ENCODE data around the gene MBOAT7. TPM values are rescaled to one million over a fixed set of nuclear protein-coding genes. Genes with fewer than 3 reads are reported as not detected.

MBOAT7 gene
- total and polyA plus RNA-seq, 2 of the 8 experiments (the other 6 are each of a cell fraction or from before 2014, with no cell fraction given): 85.5 to 90.9 TPM

- peaks cover 6 to 12% (median 10%) of the 10 kb centered on the region in 4 experiments for H3K4me1 ChIP-seq (replicated peaks in 1 of 4; ENCODE audit: control insufficient read depth in 3 of 4, insufficient read depth in 4 of 4, low read length in 3 of 4)
- peaks cover 44 to 46% of the 10 kb centered on the region in 2 experiments for H4K20me1 ChIP-seq (replicated peaks in 1 of 2; ENCODE audit: control insufficient read depth in 1 of 2, insufficient read depth in 2 of 2, low read length in 2 of 2)
- peaks cover 4% of the 10 kb centered on the region; the same call in 1 of the 2 replicates for H3K23me2 ChIP-seq (ENCODE audit: low read depth, low read length)
- peak overlapping the region in 1 of 2 experiments; percentile 15; a peak in 2 of 4 replicates for H3K4me2 ChIP-seq (ENCODE audit: insufficient read depth in 1 of 2, low read depth in 2 of 2, low read length in 2 of 2)
- no peak overlapping the region for H2AFZ ChIP-seq (ENCODE audit: low read length)
- H3K79me2 ChIP-seq (ENCODE audit: control insufficient read depth in 1 of 2, insufficient read depth in 2 of 2, low read length in 2 of 2): peaks cover 11 to 38% of the 10 kb centered on the region in 2 experiments
- H3K36me3 ChIP-seq (ENCODE audit: control insufficient read depth in 2 of 4, insufficient read depth in 4 of 4, low read length in 3 of 4): peaks cover 37 to 52% (median 48%) of the 10 kb centered on the region in 4 experiments
- no peak overlapping the region for H2AK5ac ChIP-seq (ENCODE audit: low read depth, low read length)
- H4K5ac ChIP-seq (ENCODE audit: insufficient read length, low read depth, low read length): no peak overlapping the region
- no peak overlapping the region for H3K56ac ChIP-seq (replicated peaks; ENCODE audit: insufficient read length, low read depth, low read length)
- H3K14ac ChIP-seq (ENCODE audit: insufficient read length): no peak overlapping the region
- POLR2A ChIA-PET (ENCODE audit: partially characterized antibody): interaction anchor here (0.6 to 23.4 kb wide), 24 partner anchors 9 to 228 kb away, joined by 3 to 909 read pairs (median 6); partner anchors contain the start of genes CNOT3, LILRB2, LILRB3 and LILRB5
- no peak overlapping the region for H3K18ac ChIP-seq (ENCODE audit: extremely low read depth, low read length)
- no peak overlapping the region for H3K4ac ChIP-seq (replicated peaks; ENCODE audit: insufficient read length, low read depth, low read length)
- peak overlapping the region; percentile 39; the same call in 1 of the 2 replicates for H3K27ac ChIP-seq (ENCODE audit: low read depth, low read length)
- H2BK120ac ChIP-seq (replicated peaks; ENCODE audit: low read depth, low read length): no peak overlapping the region
- no peak for FAIRE-seq
- H2BK15ac ChIP-seq (ENCODE audit: low read length): no peak overlapping the region
- no peak overlapping the region for H2BK12ac ChIP-seq (ENCODE audit: low read depth, low read length)
- no peak overlapping the region for H2BK20ac ChIP-seq (ENCODE audit: low read length)
- H3K23ac ChIP-seq (ENCODE audit: insufficient read length): no peak overlapping the region
- no peak overlapping the region for H3K4me3 ChIP-seq (ENCODE audit: extremely low read depth in 1 of 4, insufficient read depth in 2 of 4, low read depth in 3 of 4, low read length in 4 of 4)
- CTCF ChIA-PET (ENCODE audit: partially characterized antibody): interaction anchor here (1.0 to 1.6 kb wide), 6 partner anchors 19 to 59 kb away, joined by 3 to 6 read pairs (median 4); no protein-coding TSS in a partner anchor
- H4K8ac ChIP-seq (ENCODE audit: extremely low read depth, insufficient read depth, low read length): no peak overlapping the region
- DNase-seq (ENCODE audit: low read depth in 1 of 2, low spot score in 2 of 2): peak in 1 of 2 experiments; percentile 64
- H3K9me3 ChIP-seq (ENCODE audit: insufficient read depth in 2 of 2, low read depth in 1 of 2, low read length in 1 of 2): no peaks in the 10 kb centered on the region
- 81% methylated on average over 16 of the region's 18 CpGs; no CpG with 5 or more reads in 1 of the 2 experiments for WGBS, 2 experiments (ENCODE audit: extremely low coverage in 1 of 2, insufficient coverage in 1 of 2, insufficient read length in 1 of 2, insufficient replicate concordance in 2 of 2, low coverage in 1 of 2, low lambda C conversion rate in 2 of 2, missing lambda C conversion rate in 1 of 2)
- peaks cover 16% of the 10 kb centered on the region for H3K79me1 ChIP-seq (ENCODE audit: low read depth, low read length)
- no peaks in the 10 kb centered on the region for H3K27me3 ChIP-seq (replicated peaks in 1 of 4; ENCODE audit: control insufficient read depth in 3 of 4, extremely low read depth in 1 of 4, insufficient read depth in 3 of 4, low read length in 3 of 4)
- no peak overlapping the region for H4K91ac ChIP-seq (replicated peaks; ENCODE audit: insufficient read length, low read length)
- no peak overlapping the region; a peak in 2 of 7 replicates for H3K9ac ChIP-seq (replicated peaks in 1 of 4; ENCODE audit: extremely low read depth in 1 of 4, low read depth in 3 of 4, low read length in 3 of 4)
- H2BK5ac ChIP-seq (ENCODE audit: low read depth, low read length): no peak overlapping the region
- TF ChIP-seq CHD2 (IDR thresholded peaks at IDR 0.05; ENCODE audit: low read length) (no peak), TAF1 (IDR thresholded peaks at IDR 0.05; ENCODE audit: low read depth, low read length) (0 out of 2 replicates have a peak, but pooled peaks have one; percentile 14), KDM5A (IDR thresholded peaks at IDR 0.05; ENCODE audit: low read length) (no peak), RNF2 (IDR thresholded peaks at IDR 0.05; ENCODE audit: borderline replicate concordance, low read depth, low read length, missing control alignments, poor library complexity, severe bottlenecking) (no peak), CREB1 (IDR thresholded peaks at IDR 0.05) (no peak)
- TF ChIP-seq, protein P1, sequence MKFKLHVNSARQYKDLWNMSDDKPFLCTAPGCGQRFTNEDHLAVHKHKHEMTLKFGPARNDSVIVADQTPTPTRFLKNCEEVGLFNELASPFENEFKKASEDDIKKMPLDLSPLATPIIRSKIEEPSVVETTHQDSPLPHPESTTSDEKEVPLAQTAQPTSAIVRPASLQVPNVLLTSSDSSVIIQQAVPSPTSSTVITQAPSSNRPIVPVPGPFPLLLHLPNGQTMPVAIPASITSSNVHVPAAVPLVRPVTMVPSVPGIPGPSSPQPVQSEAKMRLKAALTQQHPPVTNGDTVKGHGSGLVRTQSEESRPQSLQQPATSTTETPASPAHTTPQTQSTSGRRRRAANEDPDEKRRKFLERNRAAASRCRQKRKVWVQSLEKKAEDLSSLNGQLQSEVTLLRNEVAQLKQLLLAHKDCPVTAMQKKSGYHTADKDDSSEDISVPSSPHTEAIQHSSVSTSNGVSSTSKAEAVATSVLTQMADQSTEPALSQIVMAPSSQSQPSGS (IDR thresholded peaks at IDR 0.05; ENCODE audit: low read length): peak; percentile 71; the same call in 1 of the 2 replicates
These were observed 18.8 kb upstream of the MBOAT7 start for GRCh38 chr19:54207983-54208783.
